H1 (cell line): ENCODE data around the gene PURB. TPM values are rescaled to one million over a fixed set of nuclear protein-coding genes. Genes with fewer than 3 reads are reported as not detected.

Source experiments
- CTCF ChIA-PET: fragments of 300-600 bp; sonication (Branson Sonifier 250); formaldehyde crosslinking; loops from one replicate; lab custom pipeline; 2021; ENCODE audit not compliant: partially characterized antibody; lab: Charles Lee
- POLR2A ChIA-PET: fragments of 300-600 bp; sonication (Branson Sonifier 250); formaldehyde crosslinking; loops from one replicate; lab custom pipeline; 2021; ENCODE audit warnings: inconsistent platforms; ENCODE audit not compliant: partially characterized antibody; lab: Charles Lee
- DNase-seq, 2 experiments: peaks; one replicate each; pipeline versions ENCODE4 v3.0.0 to v3.0.0-alpha.2; 2010 to 2022; ENCODE audit warnings: low spot score in 2 of 2, low read depth in 1 of 2, mixed read lengths in 1 of 2
- FAIRE-seq: peaks from 2 replicates; lab custom pipeline; 2011; peaks lifted over from hg19 to GRCh38; lab: Jason Lieb, UNC
- H2AFZ ChIP-seq: 2 replicates; pipeline ENCODE4 v1.8.1; 2012; ENCODE audit warnings: low read length, inconsistent platforms
- H2AK5ac ChIP-seq: 2 replicates; pipeline ENCODE4 v1.6.1; 2013; ENCODE audit warnings: low read depth, low read length
- H2BK120ac ChIP-seq: replicated peaks from 2 replicates; pipeline ENCODE3; 2013; ENCODE audit warnings: low read depth, low read length, inconsistent platforms
- H2BK12ac ChIP-seq: 2 replicates; pipeline ENCODE4 v1.6.1; 2013; ENCODE audit warnings: low read depth, low read length
- H2BK15ac ChIP-seq: 2 replicates; pipeline ENCODE4 v1.6.1; 2013; ENCODE audit warnings: low read length
- H2BK20ac ChIP-seq: 2 replicates; pipeline ENCODE4 v1.6.1; 2013; ENCODE audit warnings: low read length
- H2BK5ac ChIP-seq: 2 replicates; pipeline ENCODE4 v1.6.1; 2013; ENCODE audit warnings: low read depth, low read length
- H3K14ac ChIP-seq: 2 replicates; pipeline ENCODE4 v1.6.1; 2013; ENCODE audit warnings: inconsistent platforms; ENCODE audit not compliant: insufficient read length
- H3K18ac ChIP-seq: 2 replicates; pipeline ENCODE4 v1.6.1; 2013; ENCODE audit warnings: low read length; ENCODE audit errors: extremely low read depth
- H3K23ac ChIP-seq: 2 replicates; pipeline ENCODE4 v1.6.1; 2013; ENCODE audit warnings: inconsistent platforms; ENCODE audit not compliant: insufficient read length
- H3K23me2 ChIP-seq: 2 replicates; pipeline ENCODE4 v1.6.1; 2013; ENCODE audit warnings: low read depth, low read length
- H3K27ac ChIP-seq: 2 replicates; pipeline ENCODE4 v1.6.1; 2011; ENCODE audit warnings: low read depth, low read length, inconsistent platforms
- H3K27me3 ChIP-seq, 4 experiments: replicated peaks in 1 of 4; 1 replicate in 1 of 4; 2 replicates in 3 of 4; pipeline versions ENCODE4 v1.6.1 to v1.8.1; 2011 to 2013; ENCODE audit warnings: low read length in 3 of 4, mild to moderate bottlenecking in 3 of 4, inconsistent platforms in 2 of 4, mixed read lengths in 2 of 4, moderate library complexity in 1 of 4; ENCODE audit not compliant: control insufficient read depth in 3 of 4, insufficient read depth in 3 of 4; ENCODE audit errors: extremely low read depth in 1 of 4
- H3K36me3 ChIP-seq, 4 experiments: 2 replicates each; pipeline versions ENCODE4 v1.6.1 to v1.8.1; 2011 to 2013; ENCODE audit warnings: mild to moderate bottlenecking in 4 of 4, low read length in 3 of 4, moderate library complexity in 2 of 4, control low read depth in 1 of 4, inconsistent platforms in 1 of 4; ENCODE audit not compliant: insufficient read depth in 4 of 4, control insufficient read depth in 2 of 4
- H3K4ac ChIP-seq: replicated peaks from 2 replicates; pipeline ENCODE3; 2013; ENCODE audit warnings: low read length, low read depth, mixed read lengths, inconsistent platforms; ENCODE audit not compliant: insufficient read length
- H3K4me1 ChIP-seq, 4 experiments: replicated peaks in 1 of 4; 1 replicate in 1 of 4; 2 replicates in 3 of 4; pipeline versions ENCODE4 v1.6.1 to v1.8.1; 2011 to 2013; ENCODE audit warnings: low read length in 3 of 4, inconsistent platforms in 2 of 4, mixed read lengths in 1 of 4; ENCODE audit not compliant: insufficient read depth in 4 of 4, control insufficient read depth in 3 of 4
- H3K4me2 ChIP-seq, 2 experiments: 2 replicates each; pipeline versions ENCODE4 v1.6.1 to v1.8.1; 2011 to 2013; ENCODE audit warnings: low read depth in 2 of 2, low read length in 2 of 2, control low read depth in 1 of 2, inconsistent platforms in 1 of 2, mild to moderate bottlenecking in 1 of 2; ENCODE audit not compliant: insufficient read depth in 1 of 2
- H3K4me3 ChIP-seq, 4 experiments: fragments of 200-600, 300-600 bp in 1 of 4; sonication (generic), shearing (Covaris generic), sonication (Bioruptor Twin) in 1 of 4; 2 replicates each; pipeline versions ENCODE4 v1.5.1 to v1.8.1; 2011 to 2016; ENCODE audit warnings: low read length in 4 of 4, low read depth in 3 of 4, control low read depth in 2 of 4, inconsistent platforms in 2 of 4, mild to moderate bottlenecking in 2 of 4, mixed read lengths in 1 of 4, moderate library complexity in 1 of 4; ENCODE audit not compliant: insufficient read depth in 2 of 4; ENCODE audit errors: extremely low read depth in 1 of 4
- H3K56ac ChIP-seq: replicated peaks from 2 replicates; pipeline ENCODE3; 2013; ENCODE audit warnings: low read depth, mild to moderate bottlenecking, mixed read lengths, low read length, inconsistent platforms; ENCODE audit not compliant: insufficient read length
- H3K79me1 ChIP-seq: 2 replicates; pipeline ENCODE4 v1.6.1; 2013; ENCODE audit warnings: low read depth, low read length, control low read depth
- H3K79me2 ChIP-seq, 2 experiments: 2 replicates each; pipeline versions ENCODE4 v1.6.1 to v1.8.1; 2012 to 2013; ENCODE audit warnings: low read length in 2 of 2, mild to moderate bottlenecking in 2 of 2, inconsistent platforms in 1 of 2; ENCODE audit not compliant: insufficient read depth in 2 of 2, control insufficient read depth in 1 of 2
- H3K9ac ChIP-seq, 4 experiments: replicated peaks in 1 of 4; 1 replicate in 1 of 4; 2 replicates in 3 of 4; pipeline versions ENCODE4 v1.6.1 to v1.8.1; 2011 to 2013; ENCODE audit warnings: low read depth in 3 of 4, low read length in 3 of 4, control low read depth in 2 of 4, mild to moderate bottlenecking in 2 of 4, moderate library complexity in 2 of 4, inconsistent platforms in 1 of 4; ENCODE audit errors: extremely low read depth in 1 of 4
- H3K9me3 ChIP-seq, 2 experiments: 2 replicates each; pipeline versions ENCODE4 v1.6.1 to v1.8.1; 2012 to 2013; ENCODE audit warnings: mild to moderate bottlenecking in 2 of 2, moderate library complexity in 2 of 2, control low read depth in 1 of 2, inconsistent platforms in 1 of 2, low read depth in 1 of 2, low read length in 1 of 2, mixed read lengths in 1 of 2; ENCODE audit not compliant: insufficient read depth in 2 of 2
- H4K20me1 ChIP-seq, 2 experiments: replicated peaks in 1 of 2; 2 replicates each; pipeline versions ENCODE3 to v1.8.1; 2011 to 2013; ENCODE audit warnings: inconsistent platforms in 2 of 2, low read length in 2 of 2, mild to moderate bottlenecking in 1 of 2; ENCODE audit not compliant: insufficient read depth in 2 of 2, control insufficient read depth in 1 of 2
- H4K5ac ChIP-seq: 2 replicates; pipeline ENCODE4 v1.6.1; 2013; ENCODE audit warnings: low read length, low read depth, mixed read lengths, inconsistent platforms; ENCODE audit not compliant: insufficient read length
- H4K8ac ChIP-seq: 2 replicates; pipeline ENCODE4 v1.8.0; 2013; ENCODE audit warnings: mild to moderate bottlenecking, moderate library complexity, low read length, inconsistent platforms; ENCODE audit not compliant: insufficient read depth; ENCODE audit errors: extremely low read depth
- H4K91ac ChIP-seq: replicated peaks from 2 replicates; pipeline ENCODE3; 2013; ENCODE audit warnings: low read length, mixed read lengths, inconsistent platforms; ENCODE audit not compliant: insufficient read length
- CHD2 ChIP-seq: IDR thresholded peaks from 2 replicates; pipeline ENCODE4 v1.6.1; 2012; ENCODE audit warnings: low read length, improper control_type of control experiment
- EZH2 ChIP-seq: fragments of 200-600 bp; sonication (generic); IDR thresholded peaks from 2 replicates; pipeline ENCODE4 v1.7.1; 2012; ENCODE audit warnings: low read depth, mild to moderate bottlenecking, moderate library complexity, low read length, inconsistent platforms; ENCODE audit not compliant: severe bottlenecking
- HDAC2 ChIP-seq, 2 experiments: fragments of 300-600 bp in 1 of 2; sonication (generic) in 1 of 2; IDR thresholded peaks; 2 replicates each; pipeline ENCODE4 v1.6.1; 2011 to 2012; ENCODE audit warnings: low read depth in 2 of 2, low read length in 2 of 2, mild to moderate bottlenecking in 2 of 2, moderate library complexity in 2 of 2, borderline replicate concordance in 1 of 2, inconsistent platforms in 1 of 2
- HDAC6 ChIP-seq: IDR thresholded peaks from one replicate; pipeline ENCODE4 v1.7.1; 2012; ENCODE audit warnings: low read depth, mild to moderate bottlenecking, inconsistent platforms, low read length, moderate library complexity
- PHF8 ChIP-seq: fragments of 200-600 bp; sonication (generic); conservative IDR thresholded peaks from 2 replicates; pipeline ENCODE4 v1.7.1; 2012; ENCODE audit warnings: low read depth, mild to moderate bottlenecking, inconsistent platforms, low read length, moderate library complexity
- POLR2A ChIP-seq, 2 experiments: IDR thresholded peaks; 1 replicate in 1 of 2; 2 replicates in 1 of 2; pipeline ENCODE4 v1.6.1; 2011; ENCODE audit warnings: low read depth in 2 of 2, low read length in 2 of 2, mild to moderate bottlenecking in 2 of 2; ENCODE audit errors: control extremely low read depth in 1 of 2
- RBBP5 ChIP-seq: IDR thresholded peaks from 2 replicates; pipeline ENCODE4 v1.7.1; 2012; ENCODE audit warnings: low read depth, mild to moderate bottlenecking, inconsistent platforms, low read length, moderate library complexity, borderline replicate concordance
- SIRT6 ChIP-seq: IDR thresholded peaks from one replicate; pipeline ENCODE4 v1.7.1; 2012; ENCODE audit warnings: low read length, inconsistent platforms
- SP1 ChIP-seq: IDR thresholded peaks from 2 replicates; pipeline ENCODE4 v1.6.1; 2011; ENCODE audit warnings: low read depth, low read length
- SUZ12 ChIP-seq: fragments of 200-600 bp; sonication (generic); IDR thresholded peaks from 2 replicates; pipeline ENCODE4 v1.6.1; 2012; ENCODE audit warnings: mild to moderate bottlenecking, inconsistent platforms, low read length, moderate library complexity, mixed read lengths
- TAF7 ChIP-seq: optimal IDR thresholded peaks from 2 replicates; pipeline ENCODE3; 2011; ENCODE audit warnings: low read depth, mild to moderate bottlenecking, inconsistent platforms, low read length, moderate library complexity, borderline replicate concordance
- ZNF274 ChIP-seq: IDR thresholded peaks from 2 replicates; pipeline ENCODE4 v1.7.0; 2012; ENCODE audit warnings: low read length, borderline replicate concordance; ENCODE audit errors: extremely low read depth
- WGBS, 2 experiments: shearing (Covaris generic) in 1 of 2; methylation state at CpG; one replicate each; pipeline versions ENCODE4 v1.1.6 to v1.1.7; 2013 to 2015; ENCODE audit warnings: low lambda C conversion rate in 2 of 2, mixed read lengths in 2 of 2, inconsistent platforms in 1 of 2, low coverage in 1 of 2, missing lambda C conversion rate in 1 of 2; ENCODE audit not compliant: insufficient replicate concordance in 2 of 2, insufficient coverage in 1 of 2, insufficient read length in 1 of 2; ENCODE audit errors: extremely low coverage in 1 of 2, missing lambda C conversion rate in 1 of 2; 5-methylcytosine and 5-hydroxymethylcytosine counted together
- polyA plus RNA-seq, 7 experiments: library from polyadenylated mRNA; depleted of rRNA in 3 of 7; stranded (reverse) in 5 of 7; unstranded in 2 of 7; fragments of >200 nt in 5 of 7; fragments of 200-250 nt in 2 of 7; gene quantifications; 1 replicate in 5 of 7; 2 replicates in 1 of 7; 4 replicates in 1 of 7; pipeline versions ENCODE4 v1.2.1 to v1.2.3, GENCODE V29; 2011 to 2013; ENCODE audit warnings: missing spikeins in 2 of 7, mixed read lengths in 2 of 7
- total RNA-seq: library from RNA; stranded (reverse); fragmentation: NEBNext Ultra II Directional; extraction: Animal tissue kit (Norgen Biotek cat#: 25700); gene quantifications from 2 replicates; pipeline ENCODE4 v1.2.1, GENCODE V29; 2021
- TF ChIP-seq, protein P1 (sequence below): IDR thresholded peaks from 2 replicates; pipeline ENCODE4 v1.6.1; 2011; ENCODE audit warnings: low read depth, mild to moderate bottlenecking, low read length; ENCODE audit not compliant: insufficient read depth

PURB gene
- total and polyA plus RNA-seq, 2 of the 8 experiments (the other 6 are each of a cell fraction or from before 2014, with no cell fraction given): 3.3 to 22.7 TPM

- H2AFZ ChIP-seq: peak overlapping the region; percentile 92
- 68% methylated on average over 6 of the region's 7 CpGs; no CpG with 5 or more reads in 1 of the 2 experiments for WGBS, 2 experiments
- no peak overlapping the region for H4K8ac ChIP-seq
- TF ChIP-seq CHD2: no peak
- TF ChIP-seq SIRT6: no peak
- TF ChIP-seq RBBP5: no peak
- no peak for TF ChIP-seq POLR2A (IDR thresholded peaks at IDR 0.05; ENCODE audit: control extremely low read depth in 1 of 2, low read depth in 2 of 2, low read length in 2 of 2)
- TF ChIP-seq, protein P1, sequence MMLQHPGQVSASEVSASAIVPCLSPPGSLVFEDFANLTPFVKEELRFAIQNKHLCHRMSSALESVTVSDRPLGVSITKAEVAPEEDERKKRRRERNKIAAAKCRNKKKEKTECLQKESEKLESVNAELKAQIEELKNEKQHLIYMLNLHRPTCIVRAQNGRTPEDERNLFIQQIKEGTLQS: no peak
- no peak for TF ChIP-seq HDAC2 (IDR thresholded peaks at IDR 0.05; ENCODE audit: borderline replicate concordance in 1 of 2, low read depth in 2 of 2, low read length in 2 of 2)
- TF ChIP-seq EZH2: no peak
- TF ChIP-seq SP1: no peak
- TF ChIP-seq SUZ12: no peak
- no peak for TF ChIP-seq PHF8
- TF ChIP-seq HDAC6: no peak
- no peak for TF ChIP-seq TAF7
- no peak for TF ChIP-seq ZNF274
- no peak overlapping the region for H2BK120ac ChIP-seq
- H3K4ac ChIP-seq: no peak overlapping the region
- no peak overlapping the region for H4K91ac ChIP-seq
- H3K4me2 ChIP-seq: no peak overlapping the region
- FAIRE-seq (no peak), DNase-seq (no peak)
- H3K4me3 ChIP-seq: no peak overlapping the region
- no peak overlapping the region for H4K5ac ChIP-seq
- H3K23ac ChIP-seq: no peak overlapping the region
- no peaks in the 10 kb centered on the region for H4K20me1 ChIP-seq
- ChIA-PET CTCF (interaction anchor here (0.6 to 2.0 kb wide), 6 partner anchors 8 to 235 kb away, joined by 3 to 10 read pairs (median 3); no protein-coding TSS in a partner anchor), POLR2A (interaction anchor here (0.6 to 1.3 kb wide), 2 partner anchors 19 to 111 kb away, joined by 3 read pairs; no protein-coding TSS in a partner anchor)
- no peak overlapping the region for H3K56ac ChIP-seq
- H3K27ac ChIP-seq: no peak overlapping the region
- no peaks in the 10 kb centered on the region for H3K79me1 ChIP-seq
- H2BK20ac ChIP-seq: no peak overlapping the region
- no peaks in the 10 kb centered on the region for H3K36me3 ChIP-seq
- no peak overlapping the region for H3K9ac ChIP-seq
- no peak overlapping the region for H2BK15ac ChIP-seq
- no peaks in the 10 kb centered on the region for H3K23me2 ChIP-seq
- no peaks in the 10 kb centered on the region; a peak in 1 of 7 replicates for H3K4me1 ChIP-seq
- no peaks in the 10 kb centered on the region for H3K27me3 ChIP-seq
- peak overlapping the region; percentile 75; the same call in 1 of the 2 replicates for H2BK12ac ChIP-seq
- H3K14ac ChIP-seq: no peak overlapping the region
- no peak overlapping the region for H2AK5ac ChIP-seq
- H3K18ac ChIP-seq: peak overlapping the region; percentile 71; the same call in 1 of the 2 replicates
- H2BK5ac ChIP-seq: no peak overlapping the region; the same call in 1 of the 2 replicates
- no peaks in the 10 kb centered on the region for H3K9me3 ChIP-seq
- H3K79me2 ChIP-seq: no peaks in the 10 kb centered on the region
Observed at GRCh38 chr7:44912775-44913347, 27.5 kb upstream of the PURB start.
